HCT116 (cell line): Measurements from ENCODE around the gene ASIC3. TPM values are rescaled to one million over a fixed set of nuclear protein-coding genes. Genes with fewer than 3 reads are reported as not detected.

Source experiments
- ATAC-seq: fragments of 200-7000 bp; cut with Tn5 transposase; 2 replicates; pipeline ENCODE4 v1.9.1; 2020; ENCODE audit warnings: mild to moderate bottlenecking, moderate library complexity
- BruUV-seq: library from RNA; stranded (reverse); fragments of 400-500 nt; replicated peaks from 2 replicates; lab custom pipeline; 2021; lab: Mats Ljungman, UMichigan
- CTCF ChIA-PET: fragments of 300-600 bp; sonication (Branson Sonifier 250); formaldehyde crosslinking; loops from one replicate; lab custom pipeline; 2021; ENCODE audit warnings: antibody characterized with exemption; lab: Charles Lee
- POLR2A ChIA-PET: fragments of 300-600, 350-600 bp; sonication (Branson Sonifier 250); formaldehyde crosslinking; loops from one replicate; lab custom pipeline; 2021; ENCODE audit warnings: antibody characterized with exemption; lab: Charles Lee
- RAD21 ChIA-PET, 2 experiments: fragments of 300-600 bp; sonication (Branson Sonifier 250); formaldehyde crosslinking; loops; one replicate each; lab custom pipeline; 2023; ENCODE audit warnings: low total read pairs in 2 of 2; ENCODE audit not compliant: uncharacterized antibody in 2 of 2, unreplicated experiment in 2 of 2, low non-redundant PET in 1 of 2; lab: Charles Lee
- DNase-seq: peaks from one replicate; pipeline ENCODE4 v3.0.0-alpha.2; 2010; ENCODE audit warnings: low read depth, low spot score
- H2AFZ ChIP-seq: fragments of 200-600 bp; shearing (Covaris generic), sonication (generic); 2 replicates; pipeline ENCODE4 v1.6.1; 2017; ENCODE audit warnings: low read depth, mixed run types, mixed read lengths, antibody characterized with exemption, low read length; ENCODE audit not compliant: poor library complexity, severe bottlenecking
- H3K27ac ChIP-seq: 2 replicates; pipeline ENCODE4 v1.5.1; 2012; ENCODE audit warnings: low read depth, low read length
- H3K27me3 ChIP-seq: fragments of 200-600 bp; sonication (generic); 2 replicates; pipeline ENCODE4 v1.6.1; 2016; ENCODE audit warnings: mixed run types, low read length, mixed read lengths; ENCODE audit not compliant: insufficient read depth
- H3K36me3 ChIP-seq, 2 experiments: fragments of 200-500 bp in 1 of 2; fragments of 200-600 bp in 1 of 2; sonication (Bioruptor generic) in 1 of 2; sonication (generic) in 1 of 2; 2 replicates each; pipeline versions ENCODE4 v1.5.1 to v1.6.1; 2014 to 2016; ENCODE audit warnings: low read length in 2 of 2, inconsistent platforms in 1 of 2, mixed read lengths in 1 of 2, mixed run types in 1 of 2; ENCODE audit not compliant: insufficient read depth in 2 of 2, control insufficient read depth in 1 of 2
- H3K4me1 ChIP-seq, 2 experiments: fragments of 200-600 bp in 1 of 2; sonication (generic) in 1 of 2; 2 replicates each; pipeline versions ENCODE4 v1.5.1 to v1.6.1; 2012 to 2017; ENCODE audit warnings: low read length in 2 of 2, inconsistent platforms in 1 of 2, mild to moderate bottlenecking in 1 of 2, mixed read lengths in 1 of 2, mixed run types in 1 of 2, moderate library complexity in 1 of 2; ENCODE audit not compliant: insufficient read depth in 2 of 2, control insufficient read depth in 1 of 2
- H3K4me2 ChIP-seq: fragments of 200-600 bp; sonication (generic); 2 replicates; pipeline ENCODE4 v1.6.1; 2017; ENCODE audit warnings: mixed run types, low read length, mixed read lengths
- H3K4me3 ChIP-seq, 2 experiments: fragments of 200-600 bp in 1 of 2; sonication (generic) in 1 of 2; replicated peaks in 1 of 2; 2 replicates each; pipeline ENCODE4 v1.5.1; 2011 to 2016; ENCODE audit warnings: low read length in 2 of 2, control low read depth in 1 of 2, low read depth in 1 of 2, mild to moderate bottlenecking in 1 of 2, mixed read lengths in 1 of 2, mixed run types in 1 of 2
- H3K79me2 ChIP-seq: fragments of 200-600 bp; sonication (generic); 2 replicates; pipeline ENCODE4 v1.6.1; 2017; ENCODE audit warnings: mild to moderate bottlenecking, mixed run types, low read length, moderate library complexity, mixed read lengths; ENCODE audit not compliant: insufficient read depth
- H3K9ac ChIP-seq: fragments of 200-600 bp; sonication (generic); 2 replicates; pipeline ENCODE4 v1.6.1; 2016; ENCODE audit warnings: low read length, mixed read lengths
- H3K9me2 ChIP-seq: fragments of 200-600 bp; sonication (generic), shearing (Covaris generic); 2 replicates; pipeline ENCODE4 v1.6.1; 2017; ENCODE audit warnings: mixed run types, mild to moderate bottlenecking, moderate library complexity; ENCODE audit not compliant: insufficient read depth
- H3K9me3 ChIP-seq, 2 experiments: fragments of 200-500 bp in 1 of 2; fragments of 200-600 bp in 1 of 2; sonication (Bioruptor generic) in 1 of 2; sonication (generic) in 1 of 2; 2 replicates each; pipeline ENCODE4 v1.6.1; 2014 to 2017; ENCODE audit warnings: low read length in 2 of 2, mixed read lengths in 2 of 2, inconsistent platforms in 1 of 2, low read depth in 1 of 2, mild to moderate bottlenecking in 1 of 2, mixed run types in 1 of 2, moderate library complexity in 1 of 2; ENCODE audit not compliant: control insufficient read depth in 1 of 2, insufficient read depth in 1 of 2
- H4K20me1 ChIP-seq: fragments of 200-600 bp; sonication (generic), shearing (Covaris generic); 2 replicates; pipeline ENCODE4 v1.6.1; 2017; ENCODE audit warnings: mixed run types, mild to moderate bottlenecking, moderate library complexity; ENCODE audit not compliant: insufficient read depth
- ATF3 ChIP-seq: IDR thresholded peaks from 2 replicates; pipeline ENCODE4 v1.6.1; 2012
- CBX3 ChIP-seq: IDR thresholded peaks from 2 replicates; pipeline ENCODE4 v1.6.1; 2012; ENCODE audit warnings: low read depth
- CTCF ChIP-seq, 3 experiments: fragments of 200-600 bp in 1 of 3; sonication (generic) in 1 of 3; IDR thresholded peaks in 2 of 3; conservative IDR thresholded peaks in 1 of 3; 2 replicates each; pipeline ENCODE4 v1.5.1; 2012 to 2017; ENCODE audit warnings: low read depth in 2 of 3, low read length in 2 of 3, antibody characterized with exemption in 1 of 3, borderline replicate concordance in 1 of 3, control low read depth in 1 of 3, mild to moderate bottlenecking in 1 of 3, mixed read lengths in 1 of 3, mixed run types in 1 of 3, moderate library complexity in 1 of 3; ENCODE audit not compliant: insufficient read depth in 1 of 3
- EGR1 ChIP-seq: IDR thresholded peaks from 2 replicates; pipeline ENCODE4 v1.6.1; 2012; ENCODE audit warnings: low read depth
- EZH2 ChIP-seq: fragments of 200-600 bp; sonication (generic); IDR thresholded peaks from 2 replicates; pipeline ENCODE4 v1.6.1; 2017; ENCODE audit warnings: antibody characterized with exemption, mixed run types
- POLR2A ChIP-seq: IDR thresholded peaks from 2 replicates; pipeline ENCODE4 v1.7.0; 2011; ENCODE audit warnings: borderline replicate concordance; ENCODE audit not compliant: insufficient read depth, insufficient read length; ENCODE audit errors: extremely low read depth
- RAD21 ChIP-seq: IDR thresholded peaks from 2 replicates; pipeline ENCODE4 v1.6.1; 2012; ENCODE audit warnings: low read depth, mild to moderate bottlenecking
- REST ChIP-seq: IDR thresholded peaks from 2 replicates; pipeline ENCODE4 v1.6.1; 2012; ENCODE audit warnings: low read depth
- SIN3A ChIP-seq: IDR thresholded peaks from 2 replicates; pipeline ENCODE4 v1.6.1; 2012; ENCODE audit warnings: low read depth
- SP1 ChIP-seq: IDR thresholded peaks from 2 replicates; pipeline ENCODE4 v1.6.1; 2012; ENCODE audit warnings: low read depth
- TCF7L2 ChIP-seq: IDR thresholded peaks from 2 replicates; pipeline ENCODE4 v1.7.0; 2011; ENCODE audit warnings: borderline replicate concordance, inconsistent platforms; ENCODE audit not compliant: insufficient read depth, insufficient read length; ENCODE audit errors: extremely low read depth
- YY1 ChIP-seq: IDR thresholded peaks from 2 replicates; pipeline ENCODE4 v1.6.1; 2011; ENCODE audit warnings: low read length, low read depth, moderate library complexity, mild to moderate bottlenecking; ENCODE audit not compliant: insufficient replicate concordance; ENCODE audit errors: extremely low read depth
- ZFX ChIP-seq: fragments of 450-650 bp; IDR thresholded peaks from 2 replicates; pipeline ENCODE4 v1.6.1; 2017
- intact Hi-C: fragments of 100-400 bp; cut with micrococcal nuclease; formaldehyde crosslinking; loops from 2 replicates; pipeline ENCODE4 v1.10.0; 2022
- total RNA-seq: library from RNA; stranded (reverse); gene quantifications from one replicate; pipeline ENCODE4 v1.2.1, GENCODE V29; 2021; ENCODE audit not compliant: unreplicated experiment

ASIC3 gene
- total RNA-seq, 1 experiment from 2014 or later = 4.4 TPM

GRCh38 chr7:151069841-151070573 is 21.7 kb downstream of the ASIC3 start (continued):
- no peak for TF ChIP-seq ATF3
- TF ChIP-seq REST = no peak
- TF ChIP-seq SIN3A = no peak
- TF ChIP-seq YY1 = no peak
- TF ChIP-seq ZFX = no peak

- H4K20me1 ChIP-seq = no peaks in the 10 kb centered on the region
- H3K4me2 ChIP-seq = no peak overlapping the region
- intact Hi-C loops = no loop called here
- no peak overlapping the region for H2AFZ ChIP-seq
- H3K9me3 ChIP-seq = no peaks in the 10 kb centered on the region
- no TSS peak for BruUV-seq
- CTCF ChIA-PET = no interaction called here
- H3K27ac ChIP-seq = no peak overlapping the region
- ATAC-seq (no peak), DNase-seq (no peak)
- peaks cover 54 to 57% of the 10 kb centered on the region in 2 experiments; a peak in 3 of 4 replicates for H3K36me3 ChIP-seq
- H3K79me2 ChIP-seq = peaks cover 23% of the 10 kb centered on the region; the same call in 1 of the 2 replicates
- POLR2A ChIA-PET = no interaction called here
- no peaks in the 10 kb centered on the region for H3K4me1 ChIP-seq
- H3K27me3 ChIP-seq = no peaks in the 10 kb centered on the region
- H3K9me2 ChIP-seq = no peaks in the 10 kb centered on the region
- no peak overlapping the region for H3K9ac ChIP-seq
- RAD21 ChIA-PET = no interaction called here
- no peak overlapping the region for H3K4me3 ChIP-seq
- no peak for TF ChIP-seq ATF3
- TF ChIP-seq REST = no peak
- TF ChIP-seq EZH2 = no peak
- no peak for TF ChIP-seq POLR2A
- TF ChIP-seq SP1 = no peak
- TF ChIP-seq CBX3 = no peak
- no peak for TF ChIP-seq TCF7L2
- TF ChIP-seq RAD21 = no peak
- TF ChIP-seq EGR1 = no peak
- TF ChIP-seq CTCF (IDR thresholded peaks at IDR 0.05 in 2 of 3, conservative IDR thresholded peaks at IDR 0.05 in 1 of 3; ENCODE audit: borderline replicate concordance in 1 of 3, insufficient read depth in 1 of 3, low read depth in 2 of 3, low read length in 2 of 3) = no peak
Measured at GRCh38 chr7:151070574-151070960, 22.2 kb downstream of the ASIC3 start.
